ENCODE data around the gene WDR46.
"Not testable (repeated sequence)": the region's sequence is repeated elsewhere in the genome, so short reads cannot be mapped to it uniquely, and the experiment has no call there.

Gene WDR46

DNA sequence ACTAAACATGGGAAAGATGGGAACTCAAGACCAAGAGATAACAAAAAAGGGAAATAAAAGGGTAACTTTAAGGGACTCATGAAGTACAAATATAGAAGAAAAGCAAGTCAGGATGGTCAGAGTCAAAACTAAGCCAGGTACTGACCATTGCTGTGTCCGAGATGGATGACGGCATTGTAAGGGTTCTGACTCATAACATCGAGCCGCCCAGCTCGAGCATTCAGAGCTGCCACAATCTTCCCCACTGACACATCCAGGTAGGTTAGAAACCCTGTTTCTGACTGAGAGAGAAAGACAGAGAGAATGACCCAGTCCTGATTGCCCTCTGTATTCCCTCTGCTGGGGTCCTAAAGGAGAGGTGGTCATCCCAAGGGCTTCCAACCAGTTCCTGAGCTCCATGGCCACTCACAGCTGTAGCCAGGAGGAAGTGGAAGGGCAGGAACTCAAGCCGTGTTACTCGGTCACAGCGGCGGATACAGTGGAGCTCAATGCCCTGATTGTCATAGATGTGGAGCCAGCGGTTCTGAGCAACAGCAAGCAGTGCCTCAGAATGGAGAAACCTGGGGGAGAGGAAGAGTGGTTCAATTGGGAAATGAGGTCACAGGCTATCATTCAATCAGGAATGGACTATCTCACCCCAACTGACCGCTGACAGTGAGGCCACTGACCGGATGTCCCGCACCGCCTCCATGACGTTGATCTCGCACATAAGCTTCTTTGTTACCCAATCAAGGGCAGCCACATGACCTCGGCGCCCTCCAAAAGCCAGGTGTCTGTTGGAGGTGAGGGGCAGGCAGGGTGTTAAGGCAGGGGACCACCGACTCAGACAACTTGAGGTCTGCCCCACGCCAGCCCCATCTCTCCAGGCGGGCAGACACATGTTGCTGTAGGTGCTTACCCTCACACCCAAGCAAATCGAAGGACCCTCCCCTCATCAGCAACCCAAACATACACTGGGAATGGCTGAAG lies 1.8 kb downstream of the WDR46 start:
- no peak for DNase-seq

GRCh38 chr6:33285214-33285613 lies 3.8 kb downstream of the WDR46 start:
- not testable (repeated sequence) for DNase-seq

- DNase-seq, result no peak
Measured at GRCh38 chr6:33280539-33280938, 8.5 kb downstream of the WDR46 start.

DNA sequence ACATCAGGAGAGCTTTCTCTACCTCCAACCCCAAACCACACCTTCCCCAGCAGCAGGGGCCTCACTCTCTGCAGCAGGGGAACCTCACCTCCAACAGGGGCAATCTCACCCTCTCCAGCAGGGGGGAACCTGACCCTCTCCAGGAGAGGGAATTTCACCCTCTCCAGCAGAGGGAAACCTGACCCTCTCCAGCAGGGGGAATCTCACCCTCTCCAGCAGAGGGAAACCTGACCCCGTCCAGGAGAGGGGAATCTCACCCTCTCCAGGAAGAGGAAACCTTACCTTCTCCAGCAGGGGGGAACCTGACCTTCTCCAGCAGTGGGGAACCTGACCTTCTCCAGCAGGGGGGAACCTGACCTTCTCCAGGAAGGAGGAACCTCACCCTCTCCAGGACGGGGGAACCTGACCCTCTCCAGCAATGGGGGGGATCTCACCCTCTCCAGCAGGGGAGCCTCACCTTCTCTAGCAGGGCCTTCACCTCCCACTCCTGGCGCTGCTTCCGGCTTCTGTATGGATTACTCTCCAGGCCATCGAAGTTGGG lies 9.0 kb downstream of the WDR46 start:
- DNase-seq, result no peak

DNA sequence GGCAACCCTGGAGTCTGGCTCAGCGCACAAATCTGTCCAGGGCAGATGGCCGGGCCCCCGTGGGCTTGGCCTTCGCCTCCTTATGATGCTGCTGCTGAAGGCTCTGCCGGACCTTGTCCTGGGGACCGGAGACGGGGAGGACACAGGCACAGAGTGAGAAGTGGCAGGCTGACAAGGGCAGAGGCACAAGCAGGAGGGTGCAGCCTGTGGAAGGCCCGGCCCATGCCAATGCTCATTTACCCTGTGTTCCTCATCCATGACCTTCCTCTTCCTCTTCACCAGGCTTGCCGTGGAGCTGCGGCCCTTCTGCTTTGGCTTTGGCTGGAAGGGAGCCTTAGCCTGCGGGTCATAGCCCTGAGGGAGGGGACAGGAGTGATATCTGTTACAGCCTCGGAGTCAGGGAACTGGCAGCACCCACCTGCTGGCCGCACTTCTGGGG lies 9.8 kb downstream of the WDR46 start:
- DNase-seq, result no peak

- no peak for DNase-seq
Measured at GRCh38 chr6:33278810-33279209, 10.2 kb downstream of the WDR46 start.

DNA sequence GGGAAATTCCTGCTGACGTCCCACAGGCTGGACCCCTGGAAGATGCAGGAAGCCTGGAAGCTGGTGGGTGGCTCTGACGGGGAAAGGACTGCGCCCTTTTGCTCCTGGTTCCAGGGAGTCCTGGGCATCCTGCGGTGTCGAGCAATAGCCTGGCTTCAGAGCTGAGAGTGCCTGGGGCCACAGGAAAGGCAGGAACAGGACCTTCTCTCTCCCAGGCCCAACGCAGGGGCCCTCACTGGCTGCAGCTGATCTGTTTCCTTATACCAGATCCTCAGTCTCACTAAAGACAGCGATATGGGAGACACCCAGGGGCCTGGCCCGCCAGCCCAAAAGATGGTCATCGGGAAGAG lies 10.7 kb downstream of the WDR46 start:
- no peak for DNase-seq

DNA sequence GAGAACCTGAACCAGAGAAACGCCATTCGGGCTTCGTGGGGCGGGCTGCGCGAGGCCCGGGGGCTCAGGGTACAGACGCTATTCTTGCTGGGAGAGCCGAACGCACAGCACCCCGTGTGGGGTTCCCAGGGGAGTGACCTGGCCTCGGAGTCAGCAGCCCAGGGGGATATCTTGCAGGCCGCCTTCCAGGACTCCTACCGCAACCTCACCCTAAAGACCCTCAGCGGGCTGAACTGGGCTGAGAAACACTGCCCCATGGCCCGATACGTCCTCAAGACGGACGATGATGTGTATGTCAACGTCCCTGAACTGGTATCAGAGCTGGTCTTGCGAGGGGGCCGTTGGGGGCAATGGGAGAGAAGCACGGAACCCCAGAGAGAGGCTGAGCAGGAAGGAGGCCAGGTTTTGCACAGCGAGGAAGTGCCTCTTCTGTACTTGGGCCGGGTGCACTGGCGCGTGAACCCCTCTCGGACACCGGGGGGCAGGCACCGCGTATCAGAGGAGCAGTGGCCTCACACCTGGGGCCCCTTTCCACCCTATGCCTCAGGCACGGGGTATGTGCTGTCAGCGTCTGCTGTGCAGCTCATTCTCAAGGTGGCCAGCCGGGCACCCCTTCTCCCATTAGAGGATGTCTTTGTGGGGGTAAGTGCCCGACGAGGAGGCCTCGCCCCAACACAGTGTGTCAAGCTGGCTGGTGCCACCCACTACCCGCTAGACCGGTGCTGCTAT lies 11.2 kb downstream of the WDR46 start:
- DNase-seq, result peak; percentile 35

DNA sequence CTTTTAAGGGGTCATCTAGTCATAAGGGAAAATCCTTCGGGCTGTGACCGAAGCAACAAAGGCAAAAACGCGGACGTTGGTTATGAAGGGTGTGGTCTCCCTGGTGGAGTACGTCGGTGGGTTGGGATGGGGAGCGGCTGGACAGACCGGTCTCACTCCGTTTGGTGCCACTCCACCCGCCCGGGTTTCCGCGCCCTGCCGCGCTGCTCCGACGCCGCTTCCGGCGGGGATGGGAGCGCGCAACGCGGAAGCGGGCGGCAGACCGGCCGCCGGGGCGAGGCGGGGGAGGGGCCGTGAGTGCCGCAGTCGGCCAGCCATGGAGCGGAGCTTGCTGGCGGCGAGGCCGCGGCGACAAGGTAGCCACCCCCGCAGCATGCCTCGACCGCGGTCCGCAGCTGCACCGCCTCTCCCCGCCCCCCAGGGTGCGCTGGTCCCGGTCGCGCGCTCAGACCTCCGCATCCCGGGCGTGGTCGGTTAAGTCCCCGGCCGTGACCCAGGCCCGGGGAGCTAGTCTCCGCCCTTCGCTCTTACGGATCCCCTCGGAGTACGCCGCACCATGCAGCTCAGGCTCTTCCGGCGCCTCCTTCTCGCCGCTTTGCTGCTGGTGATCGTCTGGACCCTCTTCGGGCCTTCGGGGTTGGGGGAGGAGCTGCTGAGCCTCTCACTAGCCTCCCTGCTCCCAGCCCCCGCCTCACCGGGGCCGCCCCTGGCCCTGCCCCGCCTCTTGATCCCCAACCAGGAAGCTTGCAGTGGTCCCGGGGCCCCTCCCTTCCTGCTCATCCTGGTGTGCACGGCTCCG lies 12.0 kb downstream of the WDR46 start, which contains the start of gene B3GALT4:
TSS of gene B3GALT4 (plus strand) at position 260 of the 799 bp plus-strand sequence. CDS start at position 557, 297 bp downstream.
- peak; percentile 76 for DNase-seq

DNA sequence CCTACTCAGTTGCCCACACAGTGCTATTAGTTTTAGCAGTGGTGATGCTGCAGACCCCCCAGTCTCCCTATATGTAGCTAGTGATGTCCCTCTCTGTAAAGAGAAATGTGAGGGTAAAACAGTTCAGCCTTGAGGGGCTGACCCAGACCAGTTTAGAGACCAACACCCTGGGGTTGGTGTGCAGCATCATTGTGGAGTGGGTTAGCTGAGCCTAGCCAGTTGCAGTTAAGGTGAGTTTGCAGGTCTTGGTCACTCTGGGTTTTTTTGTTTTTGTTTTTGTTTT lies 12.5 kb downstream of the WDR46 start:
- DNase-seq, result no peak

DNA sequence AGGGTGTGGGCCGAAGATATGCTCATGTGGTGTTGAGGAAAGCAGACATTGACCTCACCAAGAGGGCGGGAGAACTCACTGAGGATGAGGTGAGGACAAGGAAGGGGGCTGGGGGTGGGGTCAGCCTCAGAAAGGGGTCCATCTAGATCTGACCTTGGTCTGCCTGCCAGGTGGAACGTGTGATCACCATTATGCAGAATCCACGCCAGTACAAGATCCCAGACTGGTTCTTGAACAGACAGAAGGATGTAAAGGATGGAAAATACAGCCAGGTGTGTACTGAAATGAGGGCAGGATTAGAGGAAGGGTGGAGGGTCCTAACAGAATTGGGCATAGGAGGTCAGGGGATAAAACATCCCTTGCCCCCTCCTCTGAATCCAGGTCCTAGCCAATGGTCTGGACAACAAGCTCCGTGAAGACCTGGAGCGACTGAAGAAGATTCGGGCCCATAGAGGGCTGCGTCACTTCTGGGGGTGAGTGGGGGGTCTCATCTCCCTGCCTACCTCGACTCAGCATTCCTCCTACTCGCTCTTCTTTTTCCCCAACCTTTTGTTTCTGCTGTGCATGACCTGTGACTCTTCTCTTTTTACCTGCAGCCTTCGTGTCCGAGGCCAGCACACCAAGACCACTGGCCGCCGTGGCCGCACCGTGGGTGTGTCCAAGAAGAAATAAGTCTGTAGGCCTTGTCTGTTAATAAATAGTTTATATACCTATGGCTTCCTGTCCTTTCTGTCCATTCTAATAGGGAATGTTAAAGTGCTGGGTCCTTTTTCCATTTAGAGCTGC lies 13.1 kb downstream of the WDR46 start:
- DNase-seq, result not testable (repeated sequence)

DNA sequence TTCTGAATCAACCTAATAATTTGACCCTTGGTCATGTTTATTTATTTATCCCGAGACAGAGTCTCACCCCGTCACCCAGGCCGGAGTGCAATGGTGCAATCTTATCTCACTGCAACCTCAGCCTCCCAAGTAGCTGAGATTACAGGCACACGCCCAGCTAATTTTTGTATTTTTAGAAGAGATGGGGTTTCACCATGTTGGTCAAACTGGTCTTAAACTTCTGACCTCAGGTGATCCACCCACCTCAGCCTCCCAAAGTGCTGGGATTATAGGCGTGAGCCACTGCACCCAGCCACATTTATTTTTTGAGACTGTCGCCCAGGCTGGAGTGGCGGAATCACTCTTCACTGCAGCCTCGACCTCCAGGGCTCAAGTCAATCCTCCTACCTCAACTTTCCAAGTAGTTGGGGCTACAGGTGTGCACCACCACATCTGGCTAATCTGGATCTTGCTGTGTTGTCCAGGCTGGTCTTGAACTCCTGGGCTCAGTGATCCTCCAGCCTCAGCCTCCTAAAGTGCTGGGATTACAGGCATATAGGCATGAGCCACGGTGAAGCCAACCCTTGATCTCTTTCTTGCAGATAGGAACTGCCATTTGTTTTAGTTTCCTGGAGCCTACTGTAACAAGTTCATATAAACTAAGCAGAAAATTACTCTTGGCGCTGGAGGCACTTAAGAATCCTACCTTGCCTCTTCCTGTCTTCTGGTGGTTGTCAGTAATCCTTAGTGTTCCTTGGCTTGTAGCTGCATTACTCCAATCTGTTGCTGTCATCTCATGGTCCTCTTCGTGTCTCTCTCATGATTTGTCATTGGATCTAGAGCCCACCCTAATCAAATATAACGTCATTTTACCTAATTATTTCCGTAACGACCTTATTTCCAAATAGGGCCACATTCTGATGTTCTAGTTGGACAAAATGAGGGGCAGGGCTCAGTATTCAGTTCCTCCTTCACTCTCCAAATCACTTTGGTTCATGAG lies 14.8 kb downstream of the WDR46 start:
- no peak for DNase-seq

DNA sequence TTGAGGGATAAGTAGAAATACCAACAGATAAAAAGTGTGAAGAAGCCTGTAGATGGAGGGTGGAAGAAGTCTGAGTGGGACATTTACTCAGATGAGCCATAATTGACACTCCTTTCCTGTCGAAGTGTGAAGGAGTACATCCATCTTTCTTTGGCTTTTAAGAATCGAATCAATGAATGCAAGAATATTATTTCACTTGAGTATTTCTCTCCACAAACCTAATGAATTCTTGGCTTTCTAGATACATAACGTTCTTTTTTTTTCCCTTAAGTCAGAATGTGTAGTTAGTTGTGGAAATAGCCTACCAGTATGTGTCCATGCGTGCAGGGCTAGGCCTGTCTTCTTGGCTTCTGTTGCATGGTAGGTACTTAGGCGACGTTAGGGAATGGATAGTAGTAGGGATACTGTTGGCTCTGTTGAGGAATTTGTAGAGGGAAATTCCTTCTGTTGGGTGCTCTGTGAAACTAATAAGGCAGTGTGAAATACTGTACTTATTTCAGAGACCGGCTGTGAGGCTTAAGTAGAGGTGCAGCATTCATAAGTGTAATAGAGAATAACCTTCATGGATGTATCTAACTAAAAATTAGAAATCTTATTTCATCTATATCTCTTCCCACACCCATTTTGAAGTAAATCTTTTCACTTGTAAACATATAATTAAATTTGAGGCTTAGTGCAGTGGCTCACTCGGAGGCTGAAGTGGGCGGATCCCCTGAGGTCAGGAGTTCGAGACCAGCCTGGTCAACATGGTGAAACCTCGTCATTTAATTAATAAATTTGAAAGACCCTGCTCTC lies 15.7 kb downstream of the WDR46 start:
- DNase-seq, result no peak

DNA sequence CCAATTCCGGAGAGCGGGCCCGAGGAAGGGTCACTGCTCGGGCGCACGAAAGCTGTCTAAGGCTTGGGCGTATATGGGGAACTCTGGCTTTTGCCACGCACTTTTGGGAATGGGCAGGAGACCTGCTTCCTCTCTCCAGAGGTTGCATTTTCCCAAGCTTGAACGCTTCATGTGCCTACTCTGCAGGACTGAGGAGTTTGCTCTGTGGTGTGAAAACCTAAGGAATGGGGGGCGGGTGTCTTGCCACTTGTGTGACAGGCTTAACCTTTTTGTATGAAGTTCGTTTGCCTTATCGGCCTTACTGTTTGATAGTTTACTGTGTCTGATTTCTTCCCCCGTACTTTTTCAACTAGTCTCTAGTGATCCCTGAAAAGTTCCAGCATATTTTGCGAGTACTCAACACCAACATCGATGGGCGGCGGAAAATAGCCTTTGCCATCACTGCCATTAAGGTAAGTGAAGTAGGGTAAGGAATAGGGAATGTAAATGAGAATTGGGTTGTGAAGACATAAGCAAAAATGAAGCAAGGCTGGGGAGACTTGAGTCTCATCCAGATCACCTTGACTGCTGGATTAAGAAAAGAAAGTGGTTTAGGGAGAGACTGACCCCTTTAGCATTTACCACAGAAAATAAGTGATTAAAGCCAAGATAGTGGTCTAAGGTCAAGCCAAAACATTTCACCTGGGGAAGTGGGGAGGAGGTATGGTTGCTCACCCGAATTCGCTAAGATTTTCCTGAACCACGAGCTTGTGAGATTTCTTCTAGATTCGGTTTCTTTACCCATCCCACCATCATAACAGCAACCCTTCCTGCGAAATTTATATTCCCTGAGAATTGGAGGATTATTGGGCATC lies 16.5 kb downstream of the WDR46 start:
- no peak for DNase-seq

DNA sequence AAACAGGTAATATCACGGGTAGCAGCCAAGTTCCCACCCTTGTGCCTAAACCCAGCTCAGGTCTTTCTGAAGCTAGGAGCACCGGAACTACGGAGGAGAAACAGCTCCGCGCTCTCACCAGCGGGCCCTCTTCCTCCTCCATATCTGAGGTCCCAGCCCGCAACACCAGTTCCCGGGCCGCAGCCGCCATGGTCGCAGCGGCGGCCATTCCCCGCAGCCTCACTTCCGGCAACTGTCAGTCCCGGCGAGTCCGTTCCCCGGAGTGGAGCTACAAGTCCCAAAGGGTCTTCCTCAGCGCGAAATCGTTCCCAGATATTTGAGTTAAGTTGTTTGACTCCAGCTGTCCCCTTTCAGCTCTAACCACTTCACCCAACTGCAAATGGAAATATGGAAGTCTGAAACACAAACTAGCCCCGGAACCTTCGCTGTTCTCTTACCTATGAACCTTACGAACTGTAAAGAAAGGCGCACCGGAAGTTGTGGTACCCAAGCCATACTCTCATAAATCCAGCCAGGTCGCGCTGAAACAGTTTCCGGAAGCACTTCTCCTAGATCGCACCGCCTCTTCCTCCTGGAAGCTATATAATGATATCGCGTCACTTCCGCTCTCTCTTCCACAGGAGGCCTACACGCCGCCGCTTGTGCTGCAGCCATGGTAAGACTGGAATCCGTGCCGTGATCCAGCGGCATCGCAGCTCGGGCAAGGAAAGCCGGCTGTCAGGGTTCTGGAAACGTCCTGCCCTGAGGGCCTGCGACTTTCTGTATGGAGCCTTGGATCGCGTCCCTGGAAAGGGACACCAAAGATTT lies 17.4 kb downstream of the WDR46 start, which contains the start of the genes RPS18 and VPS52:
TSS of gene RPS18 (plus strand) at position 608 of the 807 bp plus-strand sequence. CDS start at position 653, 45 bp downstream.
TSS of gene VPS52 (minus strand) at position 409 of the 807 bp plus-strand sequence. CDS start at position 208, 201 bp downstream.
- DNase-seq, result peak; percentile 83

DNA sequence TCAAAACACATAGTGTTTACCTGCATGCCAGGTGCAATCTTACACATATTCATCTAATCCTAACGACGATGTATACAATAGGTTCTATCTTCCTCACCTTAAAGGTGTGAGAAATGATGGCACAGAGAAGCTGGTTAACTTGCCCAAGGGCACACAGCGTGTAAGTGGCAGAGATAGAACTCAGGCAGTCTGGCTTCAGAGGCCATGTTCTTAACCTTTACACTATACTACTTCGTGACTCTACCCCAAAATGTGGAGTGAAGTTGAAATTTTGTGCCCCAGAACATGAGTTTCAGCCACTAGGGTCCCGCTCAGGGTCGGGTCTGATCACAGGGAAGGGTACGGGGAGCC lies 17.9 kb downstream of the WDR46 start:
- DNase-seq, result no peak

GRCh38 chr6:33264015-33264414 lies 25.0 kb downstream of the WDR46 start:
- DNase-seq, result no peak

DNA sequence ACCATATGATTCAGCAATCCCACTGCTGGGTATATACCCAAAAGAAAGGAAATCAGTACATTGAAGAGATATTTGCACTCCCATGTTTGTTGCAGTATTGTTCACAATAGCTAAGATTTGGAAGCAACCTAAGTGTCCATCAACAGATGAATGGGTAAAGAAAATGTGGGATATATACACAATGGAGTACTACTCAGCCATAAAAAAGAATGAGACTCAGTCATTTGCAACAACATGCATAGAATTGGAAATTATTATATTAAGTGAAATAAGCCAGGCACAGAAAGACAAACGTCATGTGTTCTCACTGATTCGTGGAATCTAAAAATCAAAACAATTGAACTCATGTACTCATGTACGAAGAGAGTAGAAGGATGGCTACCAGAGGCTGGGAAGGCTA lies 26.5 kb downstream of the WDR46 start:
- not testable (repeated sequence) for DNase-seq
